Stimulated activated naive CD8-positive, alpha-beta T cell treated with anti-CD3 and anti-CD28 coated beads, Interleukin-15, Interleukin-2, amounts not matched to agents 100 U/mL and 50 U/mL, for 24 hours (primary cell): ENCODE data around the gene RBPMS2.
"Not testable (repeated sequence)": the region's sequence is repeated elsewhere in the genome, so short reads cannot be mapped to it uniquely, and the experiment has no call there.

Source experiments
- ATAC-seq: fragments of 150-1000 bp; cut with Tn5 transposase; one replicate; pipeline ENCODE4 v1.10.0; 2021
- DNase-seq: peaks from one replicate; pipeline ENCODE4 v3.0.0; 2021

RBPMS2 gene

GRCh38 chr15:64753480-64754185 is 21.8 kb downstream of the RBPMS2 start:
- peak; percentile 35 for ATAC-seq
- no peak for DNase-seq

DNA sequence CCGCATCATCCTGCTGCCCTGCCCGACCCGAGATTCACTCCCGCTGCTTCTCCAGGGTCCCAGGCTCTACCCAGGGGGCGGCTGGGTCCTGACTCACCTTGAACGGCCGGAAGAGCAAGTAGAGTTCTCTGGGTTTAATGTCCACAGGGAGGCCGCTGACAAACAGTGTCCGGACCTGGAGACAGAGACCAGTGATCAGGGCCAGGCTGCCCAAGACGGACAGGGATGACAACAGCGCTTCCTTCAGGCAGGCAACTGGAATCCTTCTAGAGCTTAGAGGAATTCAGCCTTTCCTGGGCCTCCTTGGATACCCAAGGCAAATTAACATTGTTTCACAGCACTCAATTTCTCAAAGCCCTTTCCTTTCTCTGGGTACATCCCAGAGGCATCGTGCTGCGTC is 23.9 kb downstream of the RBPMS2 start:
- no peak for ATAC-seq
- no peak for DNase-seq

DNA sequence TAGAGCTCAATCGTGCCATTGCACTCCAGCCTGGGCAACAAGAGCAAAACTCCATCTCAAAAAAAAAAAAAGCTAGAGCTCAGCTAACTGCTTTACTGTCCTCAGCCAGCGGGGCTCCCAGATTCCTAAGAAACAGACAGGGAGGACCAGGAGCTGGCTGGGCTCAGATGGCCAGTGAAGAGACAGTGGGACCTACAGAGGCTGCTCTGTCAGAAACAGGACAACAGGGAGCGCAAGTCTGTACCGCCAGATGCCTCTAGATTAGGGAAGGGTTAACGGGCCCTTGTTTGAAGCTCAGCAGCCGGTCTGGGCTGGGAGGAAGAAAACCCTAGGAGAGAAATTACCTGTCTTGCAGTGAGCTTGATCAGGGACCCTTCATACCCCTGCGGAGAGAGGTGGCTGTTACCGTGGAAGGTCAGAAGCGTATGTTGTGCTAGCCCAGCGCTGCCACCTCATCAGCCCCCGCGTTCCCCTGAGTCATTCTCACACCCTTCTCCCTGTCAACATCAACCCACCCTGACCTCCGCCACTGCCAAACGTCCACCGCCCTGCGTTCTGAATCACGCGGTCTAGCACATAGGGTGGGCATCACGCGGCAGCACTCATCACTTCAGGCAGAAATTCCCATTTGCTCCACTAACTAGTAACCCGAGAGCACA is 25.3 kb downstream of the RBPMS2 start:
- peak; percentile 29 for ATAC-seq

GRCh38 chr15:64749167-64749566 is 26.2 kb downstream of the RBPMS2 start:
- DNase-seq (no peak), ATAC-seq (no peak)

More for the DNA sequence above, 25.3 kb downstream of the RBPMS2 start:
- no peak for DNase-seq

GRCh38 chr15:64748251-64748650 is 27.1 kb downstream of the RBPMS2 start:
- DNase-seq (no peak), ATAC-seq (no peak)

DNA sequence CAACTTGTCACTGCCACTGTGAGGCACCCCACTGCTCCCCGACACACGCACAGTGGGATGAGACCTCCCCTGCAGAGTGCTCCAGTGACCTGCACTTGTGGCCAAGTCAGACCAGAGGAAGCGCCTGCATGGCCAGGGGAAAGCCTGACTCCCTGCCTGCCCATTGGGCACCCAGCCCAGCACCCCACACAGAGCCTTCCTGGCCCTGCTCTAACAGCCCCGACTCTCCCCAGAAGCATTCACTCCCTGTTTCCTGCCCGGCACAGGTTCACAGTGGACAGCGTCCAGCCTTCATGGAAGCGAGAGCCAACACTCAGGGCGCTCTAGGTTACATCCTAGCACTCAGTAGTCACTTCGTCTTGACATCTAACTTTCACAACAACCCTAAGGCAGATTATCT is 27.8 kb downstream of the RBPMS2 start:
- DNase-seq, result no peak
- no peak for ATAC-seq

DNA sequence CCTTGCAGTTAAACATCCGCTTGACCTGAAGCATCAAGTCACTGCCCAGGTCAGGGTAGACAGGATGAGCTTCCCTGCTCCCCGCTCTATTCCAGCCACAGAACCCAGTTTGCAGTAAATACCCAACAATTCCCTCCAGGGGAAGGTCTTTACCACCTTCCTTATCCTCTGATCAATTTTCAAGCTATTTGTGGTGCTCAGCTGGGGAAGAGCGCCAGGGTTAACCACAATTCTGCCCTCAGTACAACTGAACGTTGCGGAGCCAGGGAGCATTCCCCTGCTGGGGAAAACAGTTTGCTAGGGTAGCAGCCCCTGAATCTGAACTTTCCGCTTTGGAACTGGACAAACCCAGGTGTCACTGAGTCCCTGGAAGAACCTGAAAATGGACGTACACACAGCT is 28.5 kb downstream of the RBPMS2 start:
- DNase-seq (no peak), ATAC-seq (no peak)

DNA sequence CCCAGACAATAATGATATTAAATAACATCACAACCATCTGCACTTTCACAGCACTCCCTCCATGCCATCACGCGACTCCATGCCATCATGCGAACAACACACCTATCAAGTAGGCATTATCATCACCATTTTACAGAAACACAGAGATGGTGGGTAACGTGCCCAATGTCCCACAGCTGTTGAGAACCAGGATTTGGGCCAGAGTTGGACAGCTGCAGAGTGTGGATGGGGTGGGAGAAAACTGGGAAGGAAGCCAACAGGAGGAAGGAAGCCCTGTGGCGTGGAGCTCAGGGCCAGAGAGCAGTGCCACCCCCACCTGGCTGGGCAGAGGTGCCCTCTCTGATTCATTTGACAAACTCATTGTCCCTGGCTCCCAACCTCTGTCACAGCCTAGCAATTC is 29.0 kb downstream of the RBPMS2 start:
- DNase-seq (no peak), ATAC-seq (no peak)

DNA sequence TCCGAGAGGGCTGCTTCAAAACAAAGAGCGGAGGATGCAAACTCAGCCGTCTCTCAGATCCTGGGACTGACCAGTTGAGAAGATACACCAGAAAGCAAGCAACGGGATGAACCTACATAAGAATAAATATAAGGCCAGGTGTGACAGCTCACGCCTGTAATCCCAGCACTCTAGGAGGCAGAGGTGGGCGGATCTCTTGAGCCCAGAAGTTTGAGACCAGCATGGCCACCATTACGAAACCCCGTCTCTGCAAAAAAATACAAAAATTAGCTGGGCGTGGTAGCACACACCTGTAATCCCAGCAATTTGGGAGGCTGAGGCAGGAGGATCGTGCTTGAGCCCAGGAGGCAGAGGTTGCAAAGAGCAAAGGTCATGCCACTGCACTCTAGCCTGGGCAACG is 31.7 kb downstream of the RBPMS2 start:
- DNase-seq (no peak), ATAC-seq (no peak)

GRCh38 chr15:64742921-64743320 is 32.5 kb downstream of the RBPMS2 start:
- DNase-seq, result no peak
- ATAC-seq, result no peak

DNA sequence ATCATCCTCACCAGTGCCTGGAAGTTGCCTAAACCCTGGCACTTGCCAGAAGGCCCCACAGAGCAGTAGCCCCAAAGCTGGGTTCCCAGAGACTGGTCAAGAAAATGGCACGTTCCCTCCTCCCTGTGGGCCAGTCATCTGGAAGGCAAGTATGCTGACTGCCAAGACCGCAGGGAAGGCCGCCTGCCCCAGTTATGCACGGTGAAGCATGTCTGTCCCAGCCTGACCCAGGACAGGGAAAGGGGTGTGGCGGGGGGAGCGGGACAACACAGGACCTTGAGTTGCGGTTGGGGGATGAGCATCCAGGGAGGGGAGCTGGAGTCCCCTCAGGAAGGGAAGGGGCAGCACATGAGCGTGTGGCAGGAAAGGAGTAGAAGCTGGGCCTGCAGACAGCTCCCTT is 33.0 kb downstream of the RBPMS2 start:
- ATAC-seq (no peak), DNase-seq (no peak)

DNA sequence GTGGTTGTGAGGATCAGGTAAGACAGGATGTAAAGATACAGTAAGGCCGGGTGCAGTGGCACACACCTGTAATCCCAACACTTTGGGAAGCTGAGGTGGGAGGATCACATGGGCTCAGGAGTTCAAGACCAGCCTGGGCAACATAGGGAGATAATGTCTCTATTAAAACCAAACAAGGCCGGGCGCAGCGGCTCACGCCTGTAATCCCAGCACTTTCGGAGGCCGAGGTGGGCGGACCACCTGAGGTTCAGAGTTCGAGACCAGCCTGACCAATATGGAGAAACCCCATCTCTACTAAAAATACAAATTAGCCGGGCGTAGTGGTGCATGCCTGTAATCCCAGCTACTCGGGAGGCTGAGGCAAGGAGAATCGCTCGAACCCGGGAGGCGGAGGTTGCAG is 33.7 kb downstream of the RBPMS2 start:
- not testable (repeated sequence) for ATAC-seq, DNase-seq

- no peak for ATAC-seq
- DNase-seq, result no peak
Measured at GRCh38 chr15:64740311-64741170, 34.8 kb downstream of the RBPMS2 start.

DNA sequence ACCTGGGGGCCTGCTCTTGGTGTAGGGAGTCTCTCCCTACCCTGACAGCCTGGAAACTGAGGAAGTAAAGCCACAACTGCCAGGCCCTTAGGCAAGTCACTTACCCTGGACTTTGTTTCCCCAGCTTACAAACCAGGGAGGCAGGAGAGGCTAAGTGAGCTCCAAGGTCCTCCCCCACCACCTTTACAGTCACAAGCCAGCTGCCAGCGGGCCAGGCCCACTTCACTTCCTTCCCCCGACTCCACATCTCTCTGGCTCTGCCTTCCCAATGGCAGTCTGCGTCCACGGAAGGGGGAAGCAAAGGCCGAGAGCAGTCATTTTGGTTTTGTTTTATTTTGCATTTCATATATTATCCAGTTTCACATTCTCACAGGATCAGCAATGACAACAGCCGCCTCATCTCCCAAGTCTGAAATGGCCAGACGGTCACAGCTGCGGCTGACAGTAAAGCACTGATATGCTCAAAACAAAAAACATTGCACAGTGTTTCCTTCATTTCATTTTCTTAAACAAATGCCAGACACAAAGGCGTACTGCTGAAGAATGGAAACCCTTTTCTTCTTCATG is 35.7 kb downstream of the RBPMS2 start:
- no peak for ATAC-seq
- no peak for DNase-seq

- DNase-seq, result no peak
- no peak for ATAC-seq
Measured at GRCh38 chr15:64739156-64739555, 36.2 kb downstream of the RBPMS2 start.

DNA sequence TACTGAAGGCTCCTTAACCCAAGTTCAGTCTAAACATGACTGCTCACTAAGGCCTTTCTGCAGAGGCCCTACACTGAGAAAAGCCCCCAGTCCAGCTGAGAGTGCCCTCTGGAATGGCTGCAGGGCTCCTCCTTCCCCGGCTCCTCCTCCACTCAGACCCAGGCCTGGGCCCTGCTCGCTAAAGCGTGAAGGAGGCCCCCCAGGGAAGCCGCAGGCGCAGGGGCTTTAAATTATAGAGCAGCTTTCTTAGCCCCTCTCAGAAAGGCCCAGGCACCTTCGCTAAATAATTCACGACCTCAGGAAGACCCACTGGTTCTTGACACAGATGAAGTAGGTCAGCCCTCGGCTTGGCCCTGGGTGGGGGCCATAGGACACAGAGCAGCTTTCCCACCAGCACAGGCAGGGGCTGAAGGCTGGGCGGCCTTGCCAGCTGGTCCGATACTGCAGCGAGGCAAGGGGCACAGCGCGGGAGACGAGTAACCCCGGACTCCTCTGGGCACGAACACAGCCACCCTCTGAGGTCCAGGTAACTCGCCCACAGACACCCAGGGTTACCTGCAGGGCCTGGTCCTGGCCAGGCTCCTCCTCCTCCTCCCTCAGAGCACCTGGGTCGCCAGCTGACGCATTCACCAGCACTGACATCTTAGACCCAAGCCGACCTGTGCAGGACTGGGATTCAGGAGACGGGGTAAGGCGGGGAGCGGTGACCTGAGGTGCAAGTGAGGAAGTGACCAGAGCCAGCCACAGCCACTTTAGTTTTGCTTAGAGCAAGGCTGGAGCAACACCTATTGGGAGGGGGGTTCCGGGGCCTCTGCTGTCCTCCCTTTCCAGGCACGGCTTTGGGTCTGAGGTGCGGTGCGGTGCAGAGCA is 36.9 kb downstream of the RBPMS2 start:
- ATAC-seq, result no peak
- no peak for DNase-seq

- DNase-seq, result no peak
- no peak for ATAC-seq
Measured at GRCh38 chr15:64732156-64732860, 43.1 kb downstream of the RBPMS2 start.

DNA sequence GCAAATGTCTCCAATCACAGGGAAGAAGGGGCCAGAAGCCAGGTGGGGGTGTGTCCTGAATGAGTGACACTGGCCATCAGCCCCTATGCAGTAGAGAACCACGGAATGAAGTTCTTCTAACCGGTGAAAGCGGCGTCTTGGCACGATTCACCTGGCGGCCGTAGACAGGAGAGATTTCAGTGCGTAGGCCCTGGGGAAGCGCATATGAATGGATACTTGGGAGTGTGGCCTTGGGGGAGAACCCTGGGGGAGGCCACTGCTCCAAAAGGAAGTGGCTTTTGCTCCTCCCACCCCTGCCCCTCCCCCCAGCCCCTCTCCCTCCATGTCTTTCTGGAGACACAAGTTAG is 43.6 kb downstream of the RBPMS2 start:
- ATAC-seq (no peak), DNase-seq (no peak)

GRCh38 chr15:64731012-64731804 is 44.2 kb downstream of the RBPMS2 start:
- DNase-seq (peak; percentile 90), ATAC-seq (peak; percentile 78)

- DNase-seq (no peak), ATAC-seq (no peak)
Measured at GRCh38 chr15:64730151-64730550, 45.2 kb downstream of the RBPMS2 start.
